Left lung (tissue), 10 donors: ENCODE data around the gene DLGAP4. TPM values are rescaled to one million over a fixed set of nuclear protein-coding genes. Genes with fewer than 3 reads are reported as not detected.
"Not testable (repeated sequence)": the region's sequence is repeated elsewhere in the genome, so short reads cannot be mapped to it uniquely, and the experiment has no call there.

Source experiments
- ATAC-seq: fragments of 200-7000 bp; cut with Tn5 transposase; one replicate; pipeline ENCODE4 v1.9.1; 2020; ENCODE audit warnings: moderate library complexity
- DNase-seq, 4 donors: peaks; one replicate each; pipeline ENCODE4 v3.0.0-alpha.2; 2013 to 2020
- H3K27ac ChIP-seq, 2 donors: fragments of 200-600 bp; sonication (generic) in 1 of 2; one replicate each; pipeline versions ENCODE4 v1.5.0 to v1.8.0; 2020 to 2021
- H3K27me3 ChIP-seq, 2 donors: fragments of 200-600 bp; sonication (generic) in 1 of 2; one replicate each; pipeline versions ENCODE4 v1.5.0 to v1.8.0; 2020 to 2021
- H3K36me3 ChIP-seq, 2 donors: fragments of 200-600 bp; sonication (generic) in 1 of 2; one replicate each; pipeline versions ENCODE4 v1.5.0 to v1.8.0; 2020 to 2021
- H3K4me1 ChIP-seq, 2 donors: fragments of 200-600 bp; one replicate each; pipeline ENCODE4 v1.8.0; 2021
- H3K4me3 ChIP-seq, 2 donors: fragments of 200-600 bp; sonication (generic) in 1 of 2; one replicate each; pipeline versions ENCODE4 v1.5.0 to v1.8.0; 2020 to 2021; ENCODE audit warnings: mild to moderate bottlenecking in 1 of 2
- H3K9me3 ChIP-seq, 2 donors: fragments of 200-600 bp; sonication (generic) in 1 of 2; one replicate each; pipeline versions ENCODE4 v1.5.0 to v1.8.0; 2020 to 2021
- intact Hi-C, 2 donors: fragments of 100-400 bp; cut with DNase I; formaldehyde crosslinking; loops; one replicate each; pipeline versions ENCODE4 v1.11.2 to v1.14.2; 2022
- polyA plus RNA-seq, 6 donors: library from polyadenylated mRNA; unstranded; fragments of 120-200 nt; gene quantifications; one replicate each; pipeline ENCODE4 v1.2.1, GENCODE V29; 2013; ENCODE audit not compliant: insufficient read length in 6 of 6
- total RNA-seq, 2 donors: library from RNA; stranded (reverse); fragmentation: NEBNext Ultra II Directional; extraction: Animal tissue kit (Norgen Biotek cat#: 25700); gene quantifications; one replicate each; pipeline ENCODE4 v1.2.1, GENCODE V29; 2021
- TF ChIP-seq, protein P1 (sequence below), 2 donors: fragments of 200-600 bp; sonication (generic) in 1 of 2; IDR thresholded peaks; one replicate each; pipeline versions ENCODE4 v1.5.0 to v1.8.0; 2021; ENCODE audit warnings: antibody characterized with exemption in 2 of 2
- donor health status: DM: no; HTN: yes; CAD: no.
- donor health status: DM: no; HTN: no; CAD: no.

DLGAP4 gene
- total and polyA plus RNA-seq, 8 donors: 53.5 to 84.3 (median 72.1) TPM

DNA sequence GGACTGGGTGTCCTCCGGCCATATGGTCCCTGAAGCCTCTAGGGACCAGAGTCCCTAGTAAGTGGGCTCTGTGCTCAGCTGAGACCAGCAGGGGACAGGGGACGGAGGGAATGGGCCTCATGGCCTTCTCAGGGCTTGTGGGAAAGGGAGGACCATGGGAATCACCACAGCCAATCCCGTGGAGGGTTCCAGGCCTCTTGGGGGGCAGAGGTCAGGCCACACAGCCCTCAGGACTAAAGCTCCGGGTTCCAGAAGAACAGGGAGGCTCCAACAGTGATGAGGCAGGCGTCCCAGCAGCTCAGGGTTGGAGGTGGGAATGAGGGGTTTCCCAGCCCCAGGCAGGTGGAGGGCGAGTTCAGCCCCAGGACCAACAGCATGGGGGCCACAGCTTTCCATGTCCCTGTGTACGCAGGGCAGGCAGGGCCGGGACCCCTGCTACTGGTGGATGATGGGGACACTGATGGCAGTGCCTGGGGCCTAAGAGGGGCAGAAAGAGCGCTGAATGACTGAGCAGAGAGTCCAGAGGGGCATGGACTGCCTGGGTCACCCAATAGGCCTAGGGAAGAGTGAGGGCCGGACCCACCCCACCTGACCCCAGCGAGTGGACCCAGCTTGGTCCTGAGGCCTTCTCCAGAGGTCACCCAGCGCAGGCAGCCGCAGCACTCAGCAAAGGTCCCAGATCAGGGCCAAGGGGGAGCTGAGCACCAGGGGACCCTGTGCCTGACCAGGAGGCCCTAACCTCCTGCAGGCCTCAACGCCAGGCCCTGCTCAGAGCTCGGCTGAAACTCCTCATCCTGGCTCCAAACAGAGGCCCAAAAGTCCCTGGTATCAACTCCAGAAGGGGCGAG is 244.0 kb downstream of the DLGAP4 start:
- no peaks in the 10 kb centered on the region for H3K4me1 ChIP-seq
- intact Hi-C loops: no loop called here
- TF ChIP-seq, protein P1, sequence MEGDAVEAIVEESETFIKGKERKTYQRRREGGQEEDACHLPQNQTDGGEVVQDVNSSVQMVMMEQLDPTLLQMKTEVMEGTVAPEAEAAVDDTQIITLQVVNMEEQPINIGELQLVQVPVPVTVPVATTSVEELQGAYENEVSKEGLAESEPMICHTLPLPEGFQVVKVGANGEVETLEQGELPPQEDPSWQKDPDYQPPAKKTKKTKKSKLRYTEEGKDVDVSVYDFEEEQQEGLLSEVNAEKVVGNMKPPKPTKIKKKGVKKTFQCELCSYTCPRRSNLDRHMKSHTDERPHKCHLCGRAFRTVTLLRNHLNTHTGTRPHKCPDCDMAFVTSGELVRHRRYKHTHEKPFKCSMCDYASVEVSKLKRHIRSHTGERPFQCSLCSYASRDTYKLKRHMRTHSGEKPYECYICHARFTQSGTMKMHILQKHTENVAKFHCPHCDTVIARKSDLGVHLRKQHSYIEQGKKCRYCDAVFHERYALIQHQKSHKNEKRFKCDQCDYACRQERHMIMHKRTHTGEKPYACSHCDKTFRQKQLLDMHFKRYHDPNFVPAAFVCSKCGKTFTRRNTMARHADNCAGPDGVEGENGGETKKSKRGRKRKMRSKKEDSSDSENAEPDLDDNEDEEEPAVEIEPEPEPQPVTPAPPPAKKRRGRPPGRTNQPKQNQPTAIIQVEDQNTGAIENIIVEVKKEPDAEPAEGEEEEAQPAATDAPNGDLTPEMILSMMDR (IDR thresholded peaks at IDR 0.05): no peak
- H3K27me3 ChIP-seq: no peaks in the 10 kb centered on the region
- no peak overlapping the region for H3K27ac ChIP-seq
- ATAC-seq (peak; percentile 10), DNase-seq (no peak)
- no peaks in the 10 kb centered on the region for H3K9me3 ChIP-seq
- H3K4me3 ChIP-seq: no peak overlapping the region
- peaks cover 0 to 45% of the 10 kb centered on the region in 2 donors for H3K36me3 ChIP-seq

DNA sequence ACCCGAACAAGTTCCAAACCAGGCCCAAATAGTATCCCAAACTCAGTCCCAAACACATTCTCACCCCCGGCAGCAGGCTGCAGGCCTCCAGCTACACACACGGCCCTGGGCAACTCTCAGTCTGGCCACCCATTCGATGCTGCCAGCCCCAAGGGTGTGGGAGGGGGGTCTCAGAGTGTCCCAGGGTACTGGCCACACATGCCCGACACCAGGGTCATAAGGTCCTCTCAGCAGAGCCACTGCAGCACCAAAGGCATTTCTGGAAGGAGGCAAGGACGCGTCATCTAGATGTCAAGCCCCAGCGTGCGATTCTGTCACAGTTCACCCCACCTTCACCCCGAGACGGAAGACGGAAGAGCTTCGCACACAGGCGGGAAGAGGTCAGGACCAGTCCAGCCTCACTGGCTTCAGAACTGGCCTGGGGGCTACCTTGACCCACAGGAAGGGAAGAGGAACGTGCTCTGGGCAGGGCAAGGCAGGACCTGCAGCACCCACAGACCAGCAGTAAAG is 244.7 kb downstream of the DLGAP4 start:
- TF ChIP-seq, protein P1 (IDR thresholded peaks at IDR 0.05): no peak
- H3K4me3 ChIP-seq: no peak overlapping the region
- intact Hi-C loops: no loop called here
- H3K9me3 ChIP-seq: no peaks in the 10 kb centered on the region
- no peaks in the 10 kb centered on the region for H3K4me1 ChIP-seq
- peak; percentile 10 for ATAC-seq
- H3K27ac ChIP-seq: no peak overlapping the region
- no peaks in the 10 kb centered on the region for H3K27me3 ChIP-seq
- no peak for DNase-seq
- peaks cover 0 to 38% of the 10 kb centered on the region in 2 donors for H3K36me3 ChIP-seq

DNA sequence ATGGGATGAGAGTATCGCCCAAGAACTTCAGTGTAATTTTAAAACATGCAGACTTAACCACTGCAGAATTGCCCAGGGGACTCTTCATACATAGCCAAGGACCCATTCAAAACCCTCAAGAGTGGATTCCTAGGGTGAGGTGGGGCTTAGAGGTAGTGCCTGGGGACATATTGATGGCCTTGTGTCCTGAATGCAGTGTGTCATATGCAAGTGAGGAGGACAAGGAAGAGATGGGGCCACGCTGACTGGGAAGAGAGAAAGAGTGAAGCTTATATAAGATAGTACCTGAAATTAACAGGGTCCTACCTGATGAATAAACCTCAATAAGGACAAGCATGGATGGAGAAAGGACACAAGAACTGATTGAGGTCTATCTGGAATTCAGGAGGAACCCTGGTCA is 249.1 kb downstream of the DLGAP4 start:
- TF ChIP-seq, protein P1 (IDR thresholded peaks at IDR 0.05): no peak
- Histone ChIP-seq H3K36me3 (no peaks in the 10 kb centered on the region), H3K9me3 (no peaks in the 10 kb centered on the region), H3K4me1 (peaks cover 0 to 3% of the 10 kb centered on the region in 2 donors), H3K27me3 (no peaks in the 10 kb centered on the region), H3K27ac (no peak overlapping the region), H3K4me3 (no peak overlapping the region)
- intact Hi-C loops: loop anchor here in 1 of 2 donors (5.0 kb wide), 1 partner anchor 37 kb away; no protein-coding TSS in a partner anchor
- no peak for DNase-seq
- ATAC-seq: no peak

DNA sequence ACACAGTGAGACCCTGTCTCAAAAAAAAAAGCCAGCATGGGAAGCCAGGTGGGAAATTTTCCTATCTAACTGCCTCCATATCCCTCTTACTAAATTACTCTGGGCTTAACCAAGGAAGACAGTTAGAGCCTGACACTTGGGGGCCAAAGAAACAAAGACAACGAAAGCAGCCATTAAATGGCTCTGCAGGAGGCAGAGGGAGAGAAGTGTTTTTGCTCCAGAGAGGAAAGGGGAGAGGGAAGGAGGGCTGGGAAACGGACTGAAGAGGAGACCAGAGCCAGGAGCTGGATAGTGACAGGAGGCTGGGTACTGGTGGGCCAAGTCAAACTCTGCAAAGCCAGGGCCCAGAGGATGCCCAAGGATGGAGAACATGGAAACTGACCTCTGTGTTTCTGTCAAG is 256.6 kb downstream of the DLGAP4 start:
- TF ChIP-seq, protein P1 (IDR thresholded peaks at IDR 0.05): no peak
- Histone ChIP-seq H3K4me1 (no peaks in the 10 kb centered on the region), H3K4me3 (no peak overlapping the region), H3K27me3 (no peaks in the 10 kb centered on the region), H3K9me3 (peaks cover 0 to 11% of the 10 kb centered on the region in 2 donors), H3K27ac (no peak overlapping the region), H3K36me3 (no peaks in the 10 kb centered on the region)
- no peak for DNase-seq
- intact Hi-C loops: no loop called here
- ATAC-seq: no peak

DNA sequence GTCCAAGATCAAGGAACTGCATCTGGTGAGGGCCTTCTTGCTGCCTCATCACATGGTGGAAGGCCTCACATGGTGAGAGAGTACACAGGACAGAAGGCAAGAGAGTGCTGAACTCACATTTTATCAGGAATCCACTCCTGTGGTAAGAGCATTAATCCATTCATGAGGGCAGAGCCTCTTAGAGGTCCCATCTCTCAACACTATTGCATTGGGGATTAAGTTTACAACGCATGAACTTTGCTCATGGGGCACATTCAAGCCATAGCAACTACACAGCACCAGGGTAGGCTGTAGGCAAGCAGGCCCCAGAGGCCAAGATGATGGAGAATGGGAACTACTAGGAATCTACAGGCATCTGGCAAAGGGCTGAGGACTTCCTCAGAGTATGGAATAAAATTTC is 257.2 kb downstream of the DLGAP4 start:
- TF ChIP-seq, protein P1 (IDR thresholded peaks at IDR 0.05): no peak
- ATAC-seq (no peak), DNase-seq (no peak)
- peaks cover 0 to 11% of the 10 kb centered on the region in 2 donors for H3K9me3 ChIP-seq
- no peak overlapping the region for H3K27ac ChIP-seq
- H3K27me3 ChIP-seq: no peaks in the 10 kb centered on the region
- no peak overlapping the region for H3K4me3 ChIP-seq
- H3K36me3 ChIP-seq: no peaks in the 10 kb centered on the region
- H3K4me1 ChIP-seq: no peaks in the 10 kb centered on the region
- intact Hi-C loops: no loop called here

DNA sequence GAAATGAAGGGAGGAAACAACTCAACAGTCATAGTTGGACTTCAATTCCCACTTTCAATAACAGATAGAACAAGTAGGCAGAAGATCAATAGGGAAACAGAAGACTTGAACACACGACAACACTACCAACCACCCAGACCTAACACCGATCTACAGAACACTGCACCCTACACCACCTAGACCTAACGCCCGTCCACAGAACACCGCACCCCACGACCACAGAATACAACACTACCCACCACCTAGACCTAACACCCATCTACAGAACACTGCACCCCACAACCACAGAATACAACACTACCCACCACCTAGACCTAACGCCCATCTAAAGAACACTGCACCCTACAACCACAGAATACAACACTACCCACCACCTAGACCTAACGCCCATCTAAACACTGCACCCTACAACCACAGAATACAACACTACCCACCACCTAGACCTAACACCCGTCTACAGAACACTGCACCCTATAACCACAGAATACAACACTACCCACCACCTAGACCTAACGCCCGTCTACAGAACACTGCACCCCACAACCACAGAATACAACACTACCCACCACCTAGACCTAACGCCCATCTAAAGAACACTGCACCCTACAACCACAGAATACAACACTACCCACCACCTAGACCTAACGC is 258.1 kb downstream of the DLGAP4 start:
- DNase-seq, H3K36me3 ChIP-seq, H3K4me1 ChIP-seq, H3K27me3 ChIP-seq, H3K4me3 ChIP-seq, intact Hi-C loops, ATAC-seq, H3K27ac ChIP-seq: not testable (repeated sequence)
- H3K9me3 ChIP-seq: peaks cover 0 to 11% of the 10 kb centered on the region in 2 donors

DNA sequence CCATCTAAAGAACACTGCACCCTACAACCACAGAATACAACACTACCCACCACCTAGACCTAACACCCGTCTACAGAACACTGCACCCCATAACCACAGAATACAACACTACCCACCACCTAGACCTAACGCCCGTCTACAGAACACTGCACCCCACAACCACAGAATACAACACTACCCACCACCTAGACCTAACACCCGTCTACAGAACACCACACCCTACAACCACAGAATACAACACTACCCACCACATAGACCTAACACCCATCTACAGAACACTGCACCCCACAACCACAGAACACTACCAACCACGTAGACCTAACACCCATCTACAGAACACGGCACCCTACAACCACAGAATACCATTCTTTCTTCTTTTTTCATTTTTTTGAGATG is 258.6 kb downstream of the DLGAP4 start:
- H3K4me1 ChIP-seq, H3K27me3 ChIP-seq, H3K4me3 ChIP-seq, H3K27ac ChIP-seq, DNase-seq, ATAC-seq, intact Hi-C loops, H3K36me3 ChIP-seq: not testable (repeated sequence)
- H3K9me3 ChIP-seq: peaks cover 0 to 11% of the 10 kb centered on the region in 2 donors
